Karpas-422 (cell line): ENCODE results near the gene DLAT. TPM values are rescaled to one million over a fixed set of nuclear protein-coding genes. Genes with fewer than 3 reads are reported as not detected.
"Not testable (repeated sequence)": the region's sequence is repeated elsewhere in the genome, so short reads cannot be mapped to it uniquely, and the experiment has no call there.

Experiments
- DNase-seq: peaks from one replicate; pipeline ENCODE4 v3.0.0-alpha.2; 2015
- H2AFZ ChIP-seq: fragments of 200-600 bp; sonication (generic); 2 replicates; pipeline ENCODE4 v1.6.1; 2014; ENCODE audit warnings: antibody characterized with exemption, low read length, mixed read lengths
- H3K27ac ChIP-seq: fragments of 200-600 bp; sonication (generic); 2 replicates; pipeline ENCODE4 v1.5.1; 2014; ENCODE audit warnings: mild to moderate bottlenecking, low read length, moderate library complexity
- H3K27me3 ChIP-seq: fragments of 200-600 bp; sonication (generic); 2 replicates; pipeline ENCODE4 v1.6.1; 2014; ENCODE audit warnings: low read length, mixed read lengths
- H3K36me3 ChIP-seq: fragments of 200-600 bp; sonication (generic); 2 replicates; pipeline ENCODE4 v1.6.1; 2014; ENCODE audit warnings: low read length, mixed read lengths; ENCODE audit not compliant: insufficient read depth
- H3K4me1 ChIP-seq: fragments of 200-600 bp; sonication (generic); 2 replicates; pipeline ENCODE4 v1.6.1; 2014; ENCODE audit warnings: mild to moderate bottlenecking, low read length, mixed read lengths
- H3K4me2 ChIP-seq: fragments of 200-600 bp; sonication (generic); 2 replicates; pipeline ENCODE4 v1.6.1; 2014; ENCODE audit warnings: low read length, low read depth, mild to moderate bottlenecking; ENCODE audit not compliant: poor library complexity, severe bottlenecking
- H3K4me3 ChIP-seq: fragments of 200-600 bp; sonication (generic); 2 replicates; pipeline ENCODE4 v1.5.1; 2014; ENCODE audit warnings: mild to moderate bottlenecking, antibody characterized with exemption, low read length, mixed read lengths
- H3K79me2 ChIP-seq: fragments of 200-600 bp; sonication (generic); 2 replicates; pipeline ENCODE4 v1.6.1; 2014; ENCODE audit warnings: mild to moderate bottlenecking, low read length, mixed read lengths
- H3K9ac ChIP-seq: fragments of 200-600 bp; sonication (generic); 2 replicates; pipeline ENCODE4 v1.6.0; 2014; ENCODE audit warnings: low read length
- H3K9me2 ChIP-seq: fragments of 200-600 bp; sonication (generic), shearing (Covaris generic); replicated peaks from 2 replicates; pipeline ENCODE4 v1.6.0; 2014; ENCODE audit warnings: mild to moderate bottlenecking, low read length, moderate library complexity; ENCODE audit not compliant: insufficient read depth
- H3K9me3 ChIP-seq: fragments of 300-700, 200-600 bp; sonication (generic); 2 replicates; pipeline ENCODE4 v1.6.1; 2014; ENCODE audit warnings: low read length, mixed read lengths
- H4K20me1 ChIP-seq: fragments of 200-600 bp; sonication (generic); 2 replicates; pipeline ENCODE4 v1.6.1; 2014; ENCODE audit warnings: mild to moderate bottlenecking, antibody characterized with exemption, low read length, low read depth; ENCODE audit not compliant: insufficient read depth
- total RNA-seq: library from RNA; depleted of rRNA; stranded (reverse); fragments of >200 nt; shearing (Covaris generic); gene quantifications from 2 replicates; pipeline ENCODE4 v1.2.3, GENCODE V29; 2014; ENCODE audit warnings: low replicate concordance

Gene DLAT
- total RNA-seq, 1 experiment from 2014 or later: 39.8 TPM

GRCh38 chr11:111999111-111999510 lies 26.1 kb upstream of the DLAT start:
- Histone ChIP-seq H3K4me3 (no peak overlapping the region), H3K4me2 (no peak overlapping the region), H3K27ac (no peak overlapping the region), H3K27me3 (no peaks in the 10 kb centered on the region), H3K9ac (no peak overlapping the region), H4K20me1 (no peaks in the 10 kb centered on the region), H3K9me2 (no peaks in the 10 kb centered on the region), H3K9me3 (no peaks in the 10 kb centered on the region), H2AFZ (no peak overlapping the region), H3K4me1 (no peaks in the 10 kb centered on the region), H3K79me2 (no peaks in the 10 kb centered on the region), H3K36me3 (no peaks in the 10 kb centered on the region)
- DNase-seq: no peak

GRCh38 chr11:112000703-112001102 lies 24.5 kb upstream of the DLAT start:
- H3K9me2 ChIP-seq: no peaks in the 10 kb centered on the region
- no peak overlapping the region for H3K4me3 ChIP-seq
- no peak overlapping the region for H2AFZ ChIP-seq
- no peak for DNase-seq
- no peak overlapping the region for H3K9ac ChIP-seq
- no peaks in the 10 kb centered on the region for H3K4me1 ChIP-seq
- H3K27ac ChIP-seq: no peak overlapping the region
- H3K27me3 ChIP-seq: no peaks in the 10 kb centered on the region
- H3K79me2 ChIP-seq: no peaks in the 10 kb centered on the region
- H4K20me1 ChIP-seq: no peaks in the 10 kb centered on the region
- H3K36me3 ChIP-seq: no peaks in the 10 kb centered on the region
- no peaks in the 10 kb centered on the region for H3K9me3 ChIP-seq
- H3K4me2 ChIP-seq: no peak overlapping the region

GRCh38 chr11:112002491-112003216 lies 22.6 kb upstream of the DLAT start:
- H3K9me3 ChIP-seq: no peaks in the 10 kb centered on the region
- no peak overlapping the region for H3K27ac ChIP-seq
- H2AFZ ChIP-seq: no peak overlapping the region
- H3K9ac ChIP-seq: no peak overlapping the region
- H3K4me2 ChIP-seq: no peak overlapping the region
- no peaks in the 10 kb centered on the region for H3K9me2 ChIP-seq
- DNase-seq: no peak
- no peaks in the 10 kb centered on the region for H3K36me3 ChIP-seq
- H3K4me1 ChIP-seq: no peaks in the 10 kb centered on the region
- no peaks in the 10 kb centered on the region for H4K20me1 ChIP-seq
- no peaks in the 10 kb centered on the region for H3K79me2 ChIP-seq
- no peaks in the 10 kb centered on the region for H3K27me3 ChIP-seq
- no peak overlapping the region for H3K4me3 ChIP-seq

- no peaks in the 10 kb centered on the region for H3K4me1 ChIP-seq
- no peaks in the 10 kb centered on the region for H4K20me1 ChIP-seq
- H3K36me3 ChIP-seq: no peaks in the 10 kb centered on the region
- H2AFZ ChIP-seq: no peak overlapping the region
- no peaks in the 10 kb centered on the region for H3K27me3 ChIP-seq
- no peak overlapping the region for H3K9ac ChIP-seq
- H3K4me3 ChIP-seq: no peak overlapping the region
- no peaks in the 10 kb centered on the region for H3K9me2 ChIP-seq
- no peak overlapping the region for H3K4me2 ChIP-seq
- DNase-seq: peak; percentile 64
- no peaks in the 10 kb centered on the region for H3K9me3 ChIP-seq
- no peak overlapping the region for H3K27ac ChIP-seq
- no peaks in the 10 kb centered on the region for H3K79me2 ChIP-seq
Measured at GRCh38 chr11:112004389-112004788, 20.8 kb upstream of the DLAT start.

GRCh38 chr11:112005422-112006094 lies 19.6 kb upstream of the DLAT start:
- no peaks in the 10 kb centered on the region for H3K27me3 ChIP-seq
- no peak overlapping the region for H3K27ac ChIP-seq
- H3K36me3 ChIP-seq: no peaks in the 10 kb centered on the region
- H4K20me1 ChIP-seq: no peaks in the 10 kb centered on the region
- H3K79me2 ChIP-seq: no peaks in the 10 kb centered on the region
- H3K9ac ChIP-seq: no peak overlapping the region
- no peak overlapping the region for H3K4me3 ChIP-seq
- H3K4me1 ChIP-seq: no peaks in the 10 kb centered on the region
- no peaks in the 10 kb centered on the region for H3K9me2 ChIP-seq
- no peaks in the 10 kb centered on the region for H3K9me3 ChIP-seq
- DNase-seq: no peak
- H3K4me2 ChIP-seq: no peak overlapping the region
- no peak overlapping the region for H2AFZ ChIP-seq

- not testable (repeated sequence) for H3K4me2 ChIP-seq, H3K9me2 ChIP-seq, H3K36me3 ChIP-seq, DNase-seq, H3K79me2 ChIP-seq, H3K4me1 ChIP-seq, H3K27me3 ChIP-seq, H2AFZ ChIP-seq, H4K20me1 ChIP-seq, H3K9ac ChIP-seq, H3K9me3 ChIP-seq, H3K4me3 ChIP-seq, H3K27ac ChIP-seq
Measured at GRCh38 chr11:112006095-112006441, 19.1 kb upstream of the DLAT start.

GRCh38 chr11:112011451-112011850 lies 13.8 kb upstream of the DLAT start:
- not testable (repeated sequence) for H3K79me2 ChIP-seq, H3K27ac ChIP-seq, DNase-seq, H3K9ac ChIP-seq, H3K4me3 ChIP-seq, H3K9me2 ChIP-seq, H3K4me1 ChIP-seq, H3K36me3 ChIP-seq, H3K27me3 ChIP-seq, H3K9me3 ChIP-seq, H2AFZ ChIP-seq, H3K4me2 ChIP-seq, H4K20me1 ChIP-seq

GRCh38 chr11:112012874-112013273 lies 12.3 kb upstream of the DLAT start:
- Histone ChIP-seq H3K9ac (no peak overlapping the region), H3K9me2 (no peaks in the 10 kb centered on the region), H4K20me1 (no peaks in the 10 kb centered on the region), H3K27ac (no peak overlapping the region), H3K79me2 (no peaks in the 10 kb centered on the region), H3K27me3 (no peaks in the 10 kb centered on the region), H3K4me3 (no peak overlapping the region), H3K4me1 (peaks cover 14% of the 10 kb centered on the region), H3K36me3 (no peaks in the 10 kb centered on the region), H3K9me3 (no peaks in the 10 kb centered on the region), H2AFZ (no peak overlapping the region), H3K4me2 (no peak overlapping the region)
- no peak for DNase-seq
